Measurements from ENCODE around the gene NFATC2IP.

GRCh38 chr16:28935346-28935745 lies 15.4 kb upstream of the NFATC2IP start:
- TF ChIP-seq POLR2A (IDR thresholded peaks at IDR 0.05; ENCODE audit: low read depth, low read length) (no peak), POLR2AphosphoS5 (IDR thresholded peaks at IDR 0.05; ENCODE audit: low read depth, low read length) (no peak), TAF1 (IDR thresholded peaks at IDR 0.05; ENCODE audit: borderline replicate concordance, low read depth, low read length) (no peak)
